Raji (cell line): ENCODE data around the gene KLK1.

Experiments
- POLR2A ChIP-seq: IDR thresholded peaks from 2 replicates; pipeline ENCODE4 v1.6.1; 2011; ENCODE audit warnings: low read depth, low read length, control low read depth; ENCODE audit not compliant: insufficient read depth

KLK1 gene

GRCh38 chr19:50827476-50827875 is 3.9 kb upstream of the KLK1 start:
- TF ChIP-seq POLR2A = no peak

GRCh38 chr19:50826492-50827240 is 3.1 kb upstream of the KLK1 start:
- TF ChIP-seq POLR2A = no peak

GRCh38 chr19:50822661-50823208 is 852 bp downstream of the KLK1 start:
- no peak for TF ChIP-seq POLR2A

- no peak for TF ChIP-seq POLR2A
Observed at GRCh38 chr19:50821622-50822021, 2.0 kb downstream of the KLK1 start.

GRCh38 chr19:50821248-50821612 is 2.4 kb downstream of the KLK1 start:
- no peak for TF ChIP-seq POLR2A

GRCh38 chr19:50820549-50821247 is 2.9 kb downstream of the KLK1 start:
- peak; percentile 36; the same call in 1 of the 2 replicates for TF ChIP-seq POLR2A

- no peak for TF ChIP-seq POLR2A
Observed at GRCh38 chr19:50820086-50820485, 3.5 kb downstream of the KLK1 start.

GRCh38 chr19:50819636-50820035 is 4.0 kb downstream of the KLK1 start:
- TF ChIP-seq POLR2A = no peak

GRCh38 chr19:50818859-50819472 is 4.6 kb downstream of the KLK1 start:
- TF ChIP-seq POLR2A = no peak

- TF ChIP-seq POLR2A = 0 out of 2 replicates have a peak, but pooled peaks have one; percentile 14
Observed at GRCh38 chr19:50817941-50818858, 5.4 kb downstream of the KLK1 start.

GRCh38 chr19:50815439-50815838 is 8.1 kb downstream of the KLK1 start:
- TF ChIP-seq POLR2A = no peak

GRCh38 chr19:50814883-50815282 is 8.7 kb downstream of the KLK1 start:
- TF ChIP-seq POLR2A = no peak

GRCh38 chr19:50812474-50812873 is 11.1 kb downstream of the KLK1 start:
- no peak for TF ChIP-seq POLR2A

GRCh38 chr19:50808856-50809255 is 14.7 kb downstream of the KLK1 start:
- TF ChIP-seq POLR2A = no peak

GRCh38 chr19:50804420-50805272 is 18.9 kb downstream of the KLK1 start:
- TF ChIP-seq POLR2A = peak; percentile 89
